HUDEP-2 (cell line): ENCODE data around the gene SMOC2.

Experiments
- DNase-seq, 76 experiments: peaks; one replicate each; lab custom pipeline; 2025; ENCODE audit not compliant: unreplicated experiment in 76 of 76; lab: John Stamatoyannopoulos, UW

SMOC2 gene

GRCh38 chr6:168641446-168641845 is 200.5 kb downstream of the SMOC2 start:
- DNase-seq = no peak

GRCh38 chr6:168643401-168643800 is 202.4 kb downstream of the SMOC2 start:
- DNase-seq = no peak

GRCh38 chr6:168645326-168645725 is 204.3 kb downstream of the SMOC2 start:
- DNase-seq = no peak

- no peak for DNase-seq
These were observed 206.3 kb downstream of the SMOC2 start for GRCh38 chr6:168647271-168647670.

- no peak for DNase-seq
These were observed 207.5 kb downstream of the SMOC2 start for GRCh38 chr6:168648240-168649125.

- no peak for DNase-seq
These were observed 208.2 kb downstream of the SMOC2 start for GRCh38 chr6:168649209-168649608.

GRCh38 chr6:168650671-168651111 is 209.7 kb downstream of the SMOC2 start:
- DNase-seq = no peak

GRCh38 chr6:168655462-168656152 is 214.6 kb downstream of the SMOC2 start:
- no peak for DNase-seq

- no peak for DNase-seq
These were observed 217.1 kb downstream of the SMOC2 start for GRCh38 chr6:168658059-168658458.

- DNase-seq = no peak
These were observed 219.5 kb downstream of the SMOC2 start for GRCh38 chr6:168660400-168660945.

- no peak for DNase-seq
These were observed 221.4 kb downstream of the SMOC2 start for GRCh38 chr6:168662301-168662936.

- no peak for DNase-seq
These were observed 222.1 kb downstream of the SMOC2 start for GRCh38 chr6:168663041-168663440.

GRCh38 chr6:168664956-168665355 is 224.0 kb downstream of the SMOC2 start:
- no peak for DNase-seq

GRCh38 chr6:168666170-168666569 is 225.2 kb downstream of the SMOC2 start:
- no peak for DNase-seq

GRCh38 chr6:168666699-168667427 is 225.9 kb downstream of the SMOC2 start:
- no peak for DNase-seq

GRCh38 chr6:168667428-168667805 is 226.4 kb downstream of the SMOC2 start:
- no peak for DNase-seq

- no peak for DNase-seq
These were observed 229.5 kb downstream of the SMOC2 start for GRCh38 chr6:168670401-168670985.

- no peak for DNase-seq
These were observed 230.3 kb downstream of the SMOC2 start for GRCh38 chr6:168671028-168671862.

GRCh38 chr6:168671863-168672546 is 231.0 kb downstream of the SMOC2 start:
- no peak for DNase-seq
